ENCODE results near the gene HMG20A.

HMG20A gene

GRCh38 chr15:77497110-77497737 is 76.5 kb downstream of the HMG20A start:
- DNase-seq (ENCODE audit: low read depth in 1 of 2, low spot score in 1 of 2): no peak

- no peak for DNase-seq (ENCODE audit: low read depth in 1 of 2, low spot score in 1 of 2)
These were observed 77.3 kb downstream of the HMG20A start for GRCh38 chr15:77497942-77498361.

GRCh38 chr15:77499087-77499760 is 78.5 kb downstream of the HMG20A start:
- DNase-seq (ENCODE audit: low read depth in 1 of 2, low spot score in 1 of 2): no peak

GRCh38 chr15:77500989-77501388 is 80.3 kb downstream of the HMG20A start:
- DNase-seq (ENCODE audit: low read depth in 1 of 2, low spot score in 1 of 2): no peak

GRCh38 chr15:77502379-77503095 is 81.8 kb downstream of the HMG20A start:
- DNase-seq (ENCODE audit: low read depth in 1 of 2, low spot score in 1 of 2): no peak

- no peak for DNase-seq (ENCODE audit: low read depth in 1 of 2, low spot score in 1 of 2)
These were observed 82.6 kb downstream of the HMG20A start for GRCh38 chr15:77503240-77503639.

GRCh38 chr15:77503764-77504163 is 83.1 kb downstream of the HMG20A start:
- DNase-seq (ENCODE audit: low read depth in 1 of 2, low spot score in 1 of 2): no peak

GRCh38 chr15:77504306-77504705 is 83.6 kb downstream of the HMG20A start:
- DNase-seq (ENCODE audit: low read depth in 1 of 2, low spot score in 1 of 2): no peak

- DNase-seq (ENCODE audit: low read depth in 1 of 2, low spot score in 1 of 2): no peak
These were observed 84.2 kb downstream of the HMG20A start for GRCh38 chr15:77504871-77505270.

GRCh38 chr15:77505556-77505955 is 84.9 kb downstream of the HMG20A start:
- no peak for DNase-seq (ENCODE audit: low read depth in 1 of 2, low spot score in 1 of 2)

- no peak for DNase-seq (ENCODE audit: low read depth in 1 of 2, low spot score in 1 of 2)
These were observed 85.8 kb downstream of the HMG20A start for GRCh38 chr15:77506311-77507142.

GRCh38 chr15:77507143-77507897 is 86.6 kb downstream of the HMG20A start:
- no peak for DNase-seq (ENCODE audit: low read depth in 1 of 2, low spot score in 1 of 2)

GRCh38 chr15:77507911-77508310 is 87.2 kb downstream of the HMG20A start:
- DNase-seq (ENCODE audit: low read depth in 1 of 2, low spot score in 1 of 2): no peak

GRCh38 chr15:77508541-77509243 is 88.0 kb downstream of the HMG20A start:
- DNase-seq (ENCODE audit: low read depth in 1 of 2, low spot score in 1 of 2): no peak

GRCh38 chr15:77510066-77511057 is 89.7 kb downstream of the HMG20A start:
- no peak for DNase-seq (ENCODE audit: low read depth in 1 of 2, low spot score in 1 of 2)

GRCh38 chr15:77511869-77512268 is 91.2 kb downstream of the HMG20A start:
- DNase-seq (ENCODE audit: low read depth in 1 of 2, low spot score in 1 of 2): no peak

GRCh38 chr15:77513226-77513625 is 92.5 kb downstream of the HMG20A start:
- DNase-seq (ENCODE audit: low read depth in 1 of 2, low spot score in 1 of 2): no peak

- no peak for DNase-seq (ENCODE audit: low read depth in 1 of 2, low spot score in 1 of 2)
These were observed 94.1 kb downstream of the HMG20A start for GRCh38 chr15:77514641-77515402.

Data from activated CD4-positive, alpha-beta T cell treated with anti-CD3 and anti-CD28 coated beads, Interleukin-2, amount 50 U/mL, for 24 hours (primary cell).